Neural progenitor cell (in vitro differentiated cells): ENCODE measurements around the gene ZNF385D. TPM values are rescaled to one million over a fixed set of nuclear protein-coding genes. Genes with fewer than 3 reads are reported as not detected.

Experiments
- DNase-seq: peaks from one replicate; pipeline ENCODE4 v3.0.0-alpha.2; 2016; ENCODE audit warnings: low spot score
- H2AFZ ChIP-seq: fragments of 200-600 bp; sonication (generic); replicated peaks from 2 replicates; pipeline ENCODE4 v1.6.1; 2016; ENCODE audit warnings: antibody characterized with exemption
- H3F3A ChIP-seq: fragments of 200-600 bp; sonication (generic); 2 replicates; pipeline ENCODE4 v1.6.1; 2016; ENCODE audit warnings: antibody characterized with exemption, low read depth
- H3K27ac ChIP-seq: fragments of 200-600 bp; sonication (generic); 2 replicates; pipeline ENCODE4 v1.5.1; 2016; ENCODE audit warnings: mild to moderate bottlenecking
- H3K27me3 ChIP-seq: fragments of 200-600 bp; sonication (generic); 2 replicates; pipeline ENCODE4 v1.6.1; 2016; ENCODE audit warnings: mild to moderate bottlenecking, moderate library complexity
- H3K36me3 ChIP-seq: fragments of 200-600 bp; sonication (generic); 2 replicates; pipeline ENCODE4 v1.5.1; 2016
- H3K4me1 ChIP-seq: fragments of 200-600 bp; sonication (generic); 2 replicates; pipeline ENCODE4 v1.6.1; 2016; ENCODE audit warnings: mixed run types
- H3K4me2 ChIP-seq: fragments of 200-600 bp; sonication (generic); 2 replicates; pipeline ENCODE4 v1.6.1; 2016
- H3K4me3 ChIP-seq: fragments of 200-600 bp; sonication (generic); 2 replicates; pipeline ENCODE4 v1.5.1; 2016
- H3K79me2 ChIP-seq: fragments of 200-600 bp; sonication (generic); 2 replicates; pipeline ENCODE4 v1.6.1; 2016; ENCODE audit warnings: low read depth
- H3K9ac ChIP-seq: fragments of 200-600 bp; sonication (generic); 2 replicates; pipeline ENCODE4 v1.6.1; 2016
- H3K9me3 ChIP-seq: fragments of 200-600 bp; sonication (generic); 2 replicates; pipeline ENCODE4 v1.5.1; 2016; ENCODE audit warnings: low read depth
- H4K20me1 ChIP-seq: fragments of 200-600 bp; sonication (generic); 2 replicates; pipeline ENCODE4 v1.6.1; 2016; ENCODE audit warnings: low read depth
- H3K27ac Mint-ChIP-seq: 3 replicates; pipeline ENCODE4 v1.8.0; 2021; ENCODE audit warnings: mixed read lengths
- H3K27me3 Mint-ChIP-seq: 2 replicates; pipeline ENCODE4 v1.8.0; 2022; ENCODE audit warnings: low read depth, mild to moderate bottlenecking, inconsistent platforms, moderate library complexity, mixed read lengths; ENCODE audit not compliant: insufficient read depth
- H3K36me3 Mint-ChIP-seq: 3 replicates; pipeline ENCODE4 v1.8.0; 2021; ENCODE audit warnings: mixed read lengths
- H3K4me1 Mint-ChIP-seq: 3 replicates; pipeline ENCODE4 v1.8.0; 2021; ENCODE audit warnings: mixed read lengths
- H3K4me3 Mint-ChIP-seq: 3 replicates; pipeline ENCODE4 v1.8.0; 2021; ENCODE audit warnings: mild to moderate bottlenecking, moderate library complexity, mixed read lengths
- H3K9me3 Mint-ChIP-seq: 3 replicates; pipeline ENCODE4 v1.8.0; 2020; ENCODE audit warnings: mixed read lengths
- EZH2 ChIP-seq: fragments of 200-600 bp; sonication (generic); IDR thresholded peaks from 2 replicates; pipeline ENCODE4 v1.6.1; 2017; ENCODE audit warnings: antibody characterized with exemption, mild to moderate bottlenecking, moderate library complexity
- EZH2phosphoT487 ChIP-seq: fragments of 200-600 bp; sonication (generic); IDR thresholded peaks from 2 replicates; pipeline ENCODE4 v1.6.1; 2017; ENCODE audit warnings: antibody characterized with exemption
- total RNA-seq: library from RNA; depleted of rRNA; stranded (reverse); fragments of >200 nt; gene quantifications from 2 replicates; pipeline ENCODE4 v1.2.3, GENCODE V29; 2015; ENCODE audit warnings: low replicate concordance
- TF ChIP-seq, protein P1 (sequence below): fragments of 200-600 bp; sonication (generic); IDR thresholded peaks from 2 replicates; pipeline ENCODE4 v1.5.1; 2017; ENCODE audit warnings: antibody characterized with exemption, mild to moderate bottlenecking

ZNF385D gene
- total RNA-seq, 1 donor from 2014 or later = 4.4 TPM

DNA sequence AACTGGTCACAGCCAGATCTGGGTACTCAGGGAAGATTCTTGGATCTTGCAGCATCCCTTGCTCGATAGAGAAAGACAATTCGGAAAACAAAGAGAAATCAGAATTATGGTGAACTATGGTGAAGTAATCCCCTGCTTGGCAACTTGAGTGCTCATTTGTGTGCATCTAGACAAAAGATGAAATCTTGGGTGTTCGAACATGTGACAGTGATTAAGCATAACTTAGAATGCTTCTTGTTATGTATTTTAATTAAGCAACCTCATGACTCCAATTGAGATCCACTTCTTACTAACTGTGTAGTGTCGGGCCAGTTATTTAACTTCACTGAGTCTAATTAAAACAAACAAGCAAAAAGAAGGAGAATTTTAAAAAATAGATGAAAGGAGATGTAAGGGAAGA, 56.5 kb downstream of the ZNF385D start:
- H3K4me1 Mint-ChIP-seq = no peaks in the 10 kb centered on the region
- TF ChIP-seq, protein P1, sequence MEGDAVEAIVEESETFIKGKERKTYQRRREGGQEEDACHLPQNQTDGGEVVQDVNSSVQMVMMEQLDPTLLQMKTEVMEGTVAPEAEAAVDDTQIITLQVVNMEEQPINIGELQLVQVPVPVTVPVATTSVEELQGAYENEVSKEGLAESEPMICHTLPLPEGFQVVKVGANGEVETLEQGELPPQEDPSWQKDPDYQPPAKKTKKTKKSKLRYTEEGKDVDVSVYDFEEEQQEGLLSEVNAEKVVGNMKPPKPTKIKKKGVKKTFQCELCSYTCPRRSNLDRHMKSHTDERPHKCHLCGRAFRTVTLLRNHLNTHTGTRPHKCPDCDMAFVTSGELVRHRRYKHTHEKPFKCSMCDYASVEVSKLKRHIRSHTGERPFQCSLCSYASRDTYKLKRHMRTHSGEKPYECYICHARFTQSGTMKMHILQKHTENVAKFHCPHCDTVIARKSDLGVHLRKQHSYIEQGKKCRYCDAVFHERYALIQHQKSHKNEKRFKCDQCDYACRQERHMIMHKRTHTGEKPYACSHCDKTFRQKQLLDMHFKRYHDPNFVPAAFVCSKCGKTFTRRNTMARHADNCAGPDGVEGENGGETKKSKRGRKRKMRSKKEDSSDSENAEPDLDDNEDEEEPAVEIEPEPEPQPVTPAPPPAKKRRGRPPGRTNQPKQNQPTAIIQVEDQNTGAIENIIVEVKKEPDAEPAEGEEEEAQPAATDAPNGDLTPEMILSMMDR = no peak
- TF ChIP-seq EZH2 = no peak
- TF ChIP-seq EZH2phosphoT487 = no peak
- H3K9me3 Mint-ChIP-seq = no peaks in the 10 kb centered on the region
- Histone ChIP-seq H3K27me3 (no peaks in the 10 kb centered on the region), H3K36me3 (no peaks in the 10 kb centered on the region), H3K4me1 (no peaks in the 10 kb centered on the region), H3K4me3 (no peak overlapping the region), H3K79me2 (no peaks in the 10 kb centered on the region), H3K4me2 (no peak overlapping the region), H3K9me3 (no peaks in the 10 kb centered on the region), H3K9ac (no peak overlapping the region), H3K27ac (no peak overlapping the region), H3F3A (no peaks in the 10 kb centered on the region), H2AFZ (no peak overlapping the region), H4K20me1 (no peaks in the 10 kb centered on the region)
- H3K4me3 Mint-ChIP-seq = no peak overlapping the region
- no peaks in the 10 kb centered on the region for H3K27me3 Mint-ChIP-seq
- H3K27ac Mint-ChIP-seq = no peak overlapping the region
- no peaks in the 10 kb centered on the region for H3K36me3 Mint-ChIP-seq
- no peak for DNase-seq

DNA sequence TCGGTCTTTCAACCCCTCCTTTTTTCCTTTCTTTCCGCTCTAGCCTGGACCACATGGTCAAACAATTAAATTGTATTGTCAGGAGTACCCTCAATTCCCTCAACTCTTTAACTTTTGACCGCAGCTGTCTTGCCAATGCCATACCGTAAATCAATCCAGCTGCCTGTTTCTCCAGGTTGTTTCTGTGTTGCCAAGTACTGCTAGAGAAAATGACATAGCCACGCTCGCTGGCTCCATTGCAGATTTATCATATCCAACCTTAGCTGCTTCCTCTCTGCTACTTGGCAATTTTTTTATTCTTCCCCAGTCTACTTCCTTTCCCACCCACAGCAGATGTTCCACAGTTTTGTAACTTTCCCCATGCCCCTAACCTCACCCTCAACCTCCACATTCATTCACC, 60.0 kb downstream of the ZNF385D start:
- Mint-ChIP-seq H3K27me3 (no peaks in the 10 kb centered on the region), H3K9me3 (no peaks in the 10 kb centered on the region), H3K36me3 (no peaks in the 10 kb centered on the region), H3K4me1 (no peaks in the 10 kb centered on the region), H3K4me3 (no peak overlapping the region), H3K27ac (no peak overlapping the region)
- Histone ChIP-seq H3K79me2 (no peaks in the 10 kb centered on the region), H3K4me2 (no peak overlapping the region), H2AFZ (no peak overlapping the region), H3F3A (no peaks in the 10 kb centered on the region), H3K9ac (no peak overlapping the region), H4K20me1 (no peaks in the 10 kb centered on the region), H3K9me3 (no peaks in the 10 kb centered on the region), H3K4me1 (peaks cover 6% of the 10 kb centered on the region), H3K27me3 (no peaks in the 10 kb centered on the region), H3K4me3 (no peak overlapping the region), H3K27ac (no peak overlapping the region), H3K36me3 (no peaks in the 10 kb centered on the region)
- TF ChIP-seq EZH2 (no peak), EZH2phosphoT487 (no peak)
- no peak for DNase-seq

DNA sequence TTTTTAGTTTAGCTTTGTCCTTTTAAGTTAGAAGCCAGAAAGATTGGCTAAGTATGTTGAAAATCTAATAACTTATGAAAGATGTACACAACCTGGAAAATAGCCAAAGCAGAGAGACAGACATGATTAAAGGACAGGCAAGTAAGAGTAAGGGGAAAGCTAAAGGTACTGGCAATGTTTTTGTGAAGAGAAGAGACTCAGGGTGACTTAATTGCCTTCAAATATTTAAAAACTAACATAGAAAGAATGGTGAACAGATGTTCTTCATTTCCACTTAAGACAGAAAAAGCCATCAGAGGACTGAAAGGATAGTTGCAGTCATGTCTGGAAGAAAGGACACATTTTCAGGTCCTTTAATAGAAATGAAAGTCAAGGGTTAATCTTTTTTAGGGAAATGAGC, 68.8 kb downstream of the ZNF385D start:
- Histone ChIP-seq H3F3A (no peaks in the 10 kb centered on the region), H3K27ac (no peak overlapping the region), H3K4me3 (no peak overlapping the region), H3K9ac (no peak overlapping the region), H2AFZ (no peak overlapping the region), H3K9me3 (no peaks in the 10 kb centered on the region), H3K27me3 (no peaks in the 10 kb centered on the region), H3K4me1 (peaks cover 12% of the 10 kb centered on the region), H4K20me1 (no peaks in the 10 kb centered on the region), H3K36me3 (no peaks in the 10 kb centered on the region), H3K79me2 (no peaks in the 10 kb centered on the region), H3K4me2 (no peak overlapping the region)
- TF ChIP-seq EZH2phosphoT487 = no peak
- TF ChIP-seq EZH2 = no peak
- TF ChIP-seq, protein P1 = no peak
- Mint-ChIP-seq H3K4me1 (peaks cover 15% of the 10 kb centered on the region), H3K27ac (no peak overlapping the region), H3K36me3 (no peaks in the 10 kb centered on the region), H3K27me3 (peaks cover 5% of the 10 kb centered on the region), H3K9me3 (no peaks in the 10 kb centered on the region), H3K4me3 (no peak overlapping the region)
- no peak for DNase-seq

DNA sequence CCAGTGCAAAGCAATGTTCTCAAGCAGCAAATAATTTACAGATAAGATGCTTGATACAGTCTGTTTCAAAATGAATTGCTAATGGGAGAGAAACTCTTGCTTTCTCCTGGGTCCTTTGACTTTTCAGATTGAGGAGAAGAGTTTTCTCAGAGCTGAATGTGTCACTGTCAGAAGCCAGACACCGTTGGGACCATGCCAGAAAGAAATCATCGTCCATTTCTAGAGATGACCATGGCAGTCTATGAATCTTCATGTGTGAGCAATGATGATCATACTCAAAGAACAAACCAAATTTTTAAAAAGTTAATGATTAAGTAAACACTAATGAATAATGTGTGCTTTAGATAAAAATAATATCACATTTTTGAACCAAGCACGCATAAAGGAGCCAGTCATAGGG, 77.6 kb downstream of the ZNF385D start:
- no peaks in the 10 kb centered on the region for H3K36me3 Mint-ChIP-seq
- H3K4me1 ChIP-seq = peaks cover 7% of the 10 kb centered on the region
- no peak for TF ChIP-seq EZH2phosphoT487
- TF ChIP-seq EZH2 = no peak
- TF ChIP-seq, protein P1 = no peak

More for the DNA sequence above, 77.6 kb downstream of the ZNF385D start:
- Mint-ChIP-seq H3K9me3 (no peaks in the 10 kb centered on the region), H3K27me3 (no peaks in the 10 kb centered on the region), H3K4me1 (peaks cover 12% of the 10 kb centered on the region), H3K4me3 (no peak overlapping the region), H3K27ac (no peak overlapping the region)
- H3K4me2 ChIP-seq = no peak overlapping the region
- no peaks in the 10 kb centered on the region for H4K20me1 ChIP-seq
- no peak overlapping the region for H3K27ac ChIP-seq
- H3K27me3 ChIP-seq = no peaks in the 10 kb centered on the region
- H3K36me3 ChIP-seq = no peaks in the 10 kb centered on the region
- no peak overlapping the region for H2AFZ ChIP-seq
- no peaks in the 10 kb centered on the region for H3K9me3 ChIP-seq
- H3K4me3 ChIP-seq = no peak overlapping the region
- no peak for DNase-seq
- H3F3A ChIP-seq = no peaks in the 10 kb centered on the region
- no peaks in the 10 kb centered on the region for H3K79me2 ChIP-seq
- H3K9ac ChIP-seq = no peak overlapping the region
